HepG2 (cell line): Measurements from ENCODE around the gene TYMP. TPM values are rescaled to one million over a fixed set of nuclear protein-coding genes. Genes with fewer than 3 reads are reported as not detected.

Experiments used
- DMTF1 ChIP-seq: sonication (generic); formaldehyde crosslinking; IDR thresholded peaks from 2 replicates; pipeline ENCODE4 v1.4.0; 2020; ENCODE audit warnings: mild to moderate bottlenecking, missing genetic modification reagents
- FOXK1 ChIP-seq: sonication (generic); formaldehyde crosslinking; IDR thresholded peaks from 2 replicates; pipeline ENCODE4 v1.4.0; 2020; ENCODE audit warnings: low read depth, missing genetic modification reagents, borderline replicate concordance
- IRF1 ChIP-seq: sonication (generic); formaldehyde crosslinking; IDR thresholded peaks from 2 replicates; pipeline ENCODE4 v1.4.0; 2020; ENCODE audit warnings: low read depth, mild to moderate bottlenecking, missing genetic modification reagents
- MAFF ChIP-seq: IDR thresholded peaks from 2 replicates; pipeline ENCODE4 v1.6.1; 2011; ENCODE audit warnings: low read depth, low read length, improper control_type of control experiment
- MTF1 ChIP-seq: sonication (generic); formaldehyde crosslinking; IDR thresholded peaks from 2 replicates; pipeline ENCODE4 v1.5.0; 2020; ENCODE audit warnings: missing genetic modification reagents
- NCOA2 ChIP-seq: sonication (generic); formaldehyde crosslinking; IDR thresholded peaks from 2 replicates; pipeline ENCODE4 v1.8.0; 2022; ENCODE audit warnings: inconsistent platforms
- NFIC ChIP-seq: IDR thresholded peaks from 2 replicates; pipeline ENCODE4 v1.6.1; 2012; ENCODE audit warnings: mild to moderate bottlenecking, low read length, inconsistent platforms
- PHF20 ChIP-seq: sonication (generic); formaldehyde crosslinking; IDR thresholded peaks from 2 replicates; pipeline ENCODE4 v1.5.0; 2020; ENCODE audit warnings: mild to moderate bottlenecking, missing genetic modification reagents
- RXRB ChIP-seq: IDR thresholded peaks from 2 replicates; pipeline ENCODE4 v1.6.1; 2016; ENCODE audit warnings: borderline replicate concordance, missing genetic modification reagents, missing compliant biosample characterization
- SMARCC2 ChIP-seq: fragments of 450-650 bp; IDR thresholded peaks from 2 replicates; pipeline ENCODE4 v1.6.1; 2017; ENCODE audit warnings: antibody characterized with exemption, mild to moderate bottlenecking
- TFDP1 ChIP-seq: IDR thresholded peaks from 2 replicates; pipeline ENCODE4 v1.6.1; 2016; ENCODE audit warnings: missing compliant biosample characterization, missing genetic modification reagents, borderline replicate concordance
- THAP8 ChIP-seq: sonication (generic); formaldehyde crosslinking; IDR thresholded peaks from 2 replicates; pipeline ENCODE4 v1.5.1; 2020; ENCODE audit warnings: missing genetic modification reagents, mild to moderate bottlenecking, borderline replicate concordance
- ZBTB46 ChIP-seq: sonication (generic); formaldehyde crosslinking; IDR thresholded peaks from 2 replicates; pipeline ENCODE4 v1.4.0; 2020; ENCODE audit warnings: mild to moderate bottlenecking, missing genetic modification reagents, borderline replicate concordance
- ZIK1 ChIP-seq: sonication (generic); formaldehyde crosslinking; IDR thresholded peaks from 2 replicates; pipeline ENCODE4 v1.5.0; 2020; ENCODE audit warnings: mild to moderate bottlenecking, low read depth, missing genetic modification reagents, borderline replicate concordance
- ZNF572 ChIP-seq: sonication (generic); formaldehyde crosslinking; IDR thresholded peaks from 2 replicates; pipeline ENCODE4 v1.5.1; 2020; ENCODE audit warnings: mild to moderate bottlenecking, missing genetic modification reagents
- ZNF597 ChIP-seq: sonication (generic); formaldehyde crosslinking; IDR thresholded peaks from 2 replicates; pipeline ENCODE4 v1.5.0; 2020; ENCODE audit warnings: missing genetic modification reagents
- ZNF616 ChIP-seq: sonication (generic); formaldehyde crosslinking; IDR thresholded peaks from 2 replicates; pipeline ENCODE4 v1.5.0; 2020; ENCODE audit warnings: low read depth, mild to moderate bottlenecking, missing genetic modification reagents
- ZSCAN12 ChIP-seq: sonication (generic); formaldehyde crosslinking; IDR thresholded peaks from 2 replicates; pipeline ENCODE4 v1.9.0; 2021; ENCODE audit warnings: mild to moderate bottlenecking, missing genetic modification reagents
- polyA plus RNA-seq, 8 experiments: library from polyadenylated mRNA; depleted of rRNA in 3 of 8; stranded (reverse) in 7 of 8; unstranded in 1 of 8; fragments of >200 nt; fragmentation: Illumina TruSeq in 4 of 8; extraction: Trizol in 4 of 8; gene quantifications; 2 replicates each; pipeline versions ENCODE4 v1.2.1 to v1.2.3, GENCODE V29; 2011 to 2016; ENCODE audit warnings: low read depth in 4 of 8, missing spikeins in 1 of 8, mixed read lengths in 1 of 8; ENCODE audit not compliant: insufficient read depth in 1 of 8
- total RNA-seq, 5 experiments: library from RNA; depleted of rRNA; stranded (reverse); fragments of >200 nt; fragmentation: Illumina TruSeq; extraction: Trizol; gene quantifications; 2 replicates each; pipeline ENCODE4 v1.2.3, GENCODE V29; 2016; ENCODE audit warnings: low read depth in 1 of 5

Gene TYMP
- total and polyA plus RNA-seq, 2 of the 13 experiments (the other 11 are each of a cell fraction or from before 2014, with no cell fraction given), result 3.9 to 4.3 TPM

- TF ChIP-seq ZNF572 (CRISPR knock-in tag) (0 out of 2 replicates have a peak, but pooled peaks have one; percentile 24), ZNF616 (CRISPR knock-in tag) (no peak), NCOA2 (CRISPR knock-in tag) (no peak), FOXK1 (CRISPR knock-in tag) (0 out of 2 replicates have a peak, but pooled peaks have one; percentile 50), IRF1 (0 out of 2 replicates have a peak, but pooled peaks have one; percentile 40), MAFF (no peak), SMARCC2 (no peak), MTF1 (CRISPR knock-in tag) (no peak), RXRB (no peak; the same call in 1 of the 2 replicates), ZBTB46 (no peak), TFDP1 (CRISPR knock-in tag) (0 out of 2 replicates have a peak, but pooled peaks have one; percentile 61), NFIC (no peak), THAP8 (CRISPR knock-in tag) (no peak), PHF20 (CRISPR knock-in tag) (peak; percentile 69), ZSCAN12 (CRISPR knock-in tag) (no peak), ZNF597 (CRISPR knock-in tag) (no peak), DMTF1 (CRISPR knock-in tag) (no peak), ZIK1 (CRISPR knock-in tag) (no peak)
These were observed 33.0 kb upstream of the TYMP start, which contains the start of gene SYCE3 (continued) for GRCh38 chr22:50562523-50563412.
